ENCODE results near the gene DUSP28.

DUSP28 gene

DNA sequence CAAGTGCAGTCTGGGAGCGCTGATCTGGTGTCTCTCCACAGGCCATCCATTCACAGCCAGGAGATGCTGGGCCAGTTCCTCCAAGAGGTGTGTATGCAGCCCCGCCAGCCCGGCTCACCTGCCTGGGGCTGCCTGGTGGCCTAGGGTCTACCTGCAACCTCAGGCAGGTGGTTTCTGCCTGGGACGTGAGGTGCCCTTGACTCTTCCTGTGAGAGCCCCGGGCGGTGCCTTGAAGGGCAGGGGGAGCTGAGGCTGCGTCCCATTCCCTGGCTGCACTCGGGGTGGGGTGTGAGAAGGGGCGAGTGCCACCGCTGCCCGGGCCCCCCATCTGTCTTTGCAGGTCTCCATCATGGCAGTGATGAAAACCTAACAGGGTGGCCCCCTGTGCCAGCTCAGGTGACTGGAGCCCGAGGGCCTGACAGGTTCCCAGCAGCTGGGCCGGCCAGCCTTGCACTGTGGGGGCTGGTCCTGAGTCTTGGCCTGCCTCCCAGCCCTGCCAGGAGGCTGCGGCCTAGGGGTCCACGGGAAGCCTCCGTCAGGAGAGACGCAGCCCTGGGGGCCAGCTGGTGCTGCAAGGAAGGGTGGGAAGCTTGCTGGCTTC is 38.3 kb downstream of the DUSP28 start:
- ATAC-seq = no peak
- no peak for TF ChIP-seq SNAI2 (CRISPR knock-in tag; IDR thresholded peaks at IDR 0.05)
- TF ChIP-seq, protein P1, sequence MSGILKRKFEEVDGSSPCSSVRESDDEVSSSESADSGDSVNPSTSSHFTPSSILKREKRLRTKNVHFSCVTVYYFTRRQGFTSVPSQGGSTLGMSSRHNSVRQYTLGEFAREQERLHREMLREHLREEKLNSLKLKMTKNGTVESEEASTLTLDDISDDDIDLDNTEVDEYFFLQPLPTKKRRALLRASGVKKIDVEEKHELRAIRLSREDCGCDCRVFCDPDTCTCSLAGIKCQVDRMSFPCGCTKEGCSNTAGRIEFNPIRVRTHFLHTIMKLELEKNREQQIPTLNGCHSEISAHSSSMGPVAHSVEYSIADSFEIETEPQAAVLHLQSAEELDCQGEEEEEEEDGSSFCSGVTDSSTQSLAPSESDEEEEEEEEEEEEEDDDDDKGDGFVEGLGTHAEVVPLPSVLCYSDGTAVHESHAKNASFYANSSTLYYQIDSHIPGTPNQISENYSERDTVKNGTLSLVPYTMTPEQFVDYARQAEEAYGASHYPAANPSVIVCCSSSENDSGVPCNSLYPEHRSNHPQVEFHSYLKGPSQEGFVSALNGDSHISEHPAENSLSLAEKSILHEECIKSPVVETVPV (CRISPR knock-in tag; IDR thresholded peaks at IDR 0.05) = no peak
- TF ChIP-seq, protein P2, sequence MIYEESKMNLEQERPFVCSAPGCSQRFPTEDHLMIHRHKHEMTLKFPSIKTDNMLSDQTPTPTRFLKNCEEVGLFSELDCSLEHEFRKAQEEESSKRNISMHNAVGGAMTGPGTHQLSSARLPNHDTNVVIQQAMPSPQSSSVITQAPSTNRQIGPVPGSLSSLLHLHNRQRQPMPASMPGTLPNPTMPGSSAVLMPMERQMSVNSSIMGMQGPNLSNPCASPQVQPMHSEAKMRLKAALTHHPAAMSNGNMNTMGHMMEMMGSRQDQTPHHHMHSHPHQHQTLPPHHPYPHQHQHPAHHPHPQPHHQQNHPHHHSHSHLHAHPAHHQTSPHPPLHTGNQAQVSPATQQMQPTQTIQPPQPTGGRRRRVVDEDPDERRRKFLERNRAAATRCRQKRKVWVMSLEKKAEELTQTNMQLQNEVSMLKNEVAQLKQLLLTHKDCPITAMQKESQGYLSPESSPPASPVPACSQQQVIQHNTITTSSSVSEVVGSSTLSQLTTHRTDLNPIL (CRISPR knock-in tag; IDR thresholded peaks at IDR 0.05; ENCODE audit: low read depth) = no peak
- TF ChIP-seq ZC3H10 (CRISPR knock-in tag; IDR thresholded peaks at IDR 0.05) = no peak
- TF ChIP-seq BACH2 (CRISPR knock-in tag; IDR thresholded peaks at IDR 0.05; ENCODE audit: borderline replicate concordance) = no peak
- no peak for TF ChIP-seq ZNF70 (CRISPR knock-in tag; IDR thresholded peaks at IDR 0.05)
- TF ChIP-seq TOX (CRISPR knock-in tag; IDR thresholded peaks at IDR 0.05; ENCODE audit: borderline replicate concordance) = no peak
- no peak for TF ChIP-seq TCF4 (CRISPR knock-in tag; IDR thresholded peaks at IDR 0.05; ENCODE audit: borderline replicate concordance)

DNA sequence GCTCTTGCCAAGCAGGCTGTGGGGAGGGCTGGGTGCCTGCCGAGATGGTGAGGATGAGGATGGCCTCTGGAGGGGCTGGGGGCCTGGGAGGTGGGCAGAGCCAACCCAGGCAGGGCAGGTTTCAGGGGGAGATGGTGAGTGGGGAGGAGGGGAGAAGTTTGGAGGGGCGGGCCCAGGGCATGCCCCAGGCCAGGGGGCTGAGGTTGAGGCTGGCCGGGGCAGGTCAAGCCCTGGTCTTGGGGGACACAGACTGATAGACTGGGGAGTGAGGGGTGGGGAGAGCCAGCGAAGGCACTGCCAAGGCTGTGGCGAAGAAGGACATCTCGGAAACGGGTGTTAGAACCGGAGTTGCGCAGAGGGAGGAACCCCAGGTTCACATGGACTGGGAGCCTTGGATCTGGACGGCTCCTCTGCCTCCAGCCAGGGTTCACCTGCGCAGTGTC is 39.0 kb downstream of the DUSP28 start:
- no peak for ATAC-seq
- no peak for TF ChIP-seq CSDC2 (CRISPR knock-in tag; IDR thresholded peaks at IDR 0.05)
- TF ChIP-seq, protein P2 (CRISPR knock-in tag; IDR thresholded peaks at IDR 0.05; ENCODE audit: low read depth) = no peak
- no peak for TF ChIP-seq ZNF565 (CRISPR knock-in tag; conservative IDR thresholded peaks at IDR 0.05; ENCODE audit: low read depth)
- no peak for TF ChIP-seq ISL1 (CRISPR knock-in tag; IDR thresholded peaks at IDR 0.05)
- TF ChIP-seq TCF4 (CRISPR knock-in tag; IDR thresholded peaks at IDR 0.05; ENCODE audit: borderline replicate concordance) = no peak
- TF ChIP-seq ZC3H10 (CRISPR knock-in tag; IDR thresholded peaks at IDR 0.05) = no peak
- TF ChIP-seq SNAI2 (CRISPR knock-in tag; IDR thresholded peaks at IDR 0.05) = no peak
- no peak for TF ChIP-seq ARNTL (CRISPR knock-in tag; IDR thresholded peaks at IDR 0.05; ENCODE audit: borderline replicate concordance, low read depth)
- no peak for TF ChIP-seq ESRRG (CRISPR knock-in tag; IDR thresholded peaks at IDR 0.05)
- TF ChIP-seq, protein P3, sequence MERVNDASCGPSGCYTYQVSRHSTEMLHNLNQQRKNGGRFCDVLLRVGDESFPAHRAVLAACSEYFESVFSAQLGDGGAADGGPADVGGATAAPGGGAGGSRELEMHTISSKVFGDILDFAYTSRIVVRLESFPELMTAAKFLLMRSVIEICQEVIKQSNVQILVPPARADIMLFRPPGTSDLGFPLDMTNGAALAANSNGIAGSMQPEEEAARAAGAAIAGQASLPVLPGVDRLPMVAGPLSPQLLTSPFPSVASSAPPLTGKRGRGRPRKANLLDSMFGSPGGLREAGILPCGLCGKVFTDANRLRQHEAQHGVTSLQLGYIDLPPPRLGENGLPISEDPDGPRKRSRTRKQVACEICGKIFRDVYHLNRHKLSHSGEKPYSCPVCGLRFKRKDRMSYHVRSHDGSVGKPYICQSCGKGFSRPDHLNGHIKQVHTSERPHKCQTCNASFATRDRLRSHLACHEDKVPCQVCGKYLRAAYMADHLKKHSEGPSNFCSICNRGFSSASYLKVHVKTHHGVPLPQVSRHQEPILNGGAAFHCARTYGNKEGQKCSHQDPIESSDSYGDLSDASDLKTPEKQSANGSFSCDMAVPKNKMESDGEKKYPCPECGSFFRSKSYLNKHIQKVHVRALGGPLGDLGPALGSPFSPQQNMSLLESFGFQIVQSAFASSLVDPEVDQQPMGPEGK (CRISPR knock-in tag; IDR thresholded peaks at IDR 0.05; ENCODE audit: borderline replicate concordance) = no peak
- TF ChIP-seq GLIS3 (CRISPR knock-in tag; IDR thresholded peaks at IDR 0.05) = no peak
- no peak for TF ChIP-seq RARB (CRISPR knock-in tag; IDR thresholded peaks at IDR 0.05)
- TF ChIP-seq PPARA (CRISPR knock-in tag; IDR thresholded peaks at IDR 0.05; ENCODE audit: borderline replicate concordance) = no peak
- no peak for TF ChIP-seq ZNF70 (CRISPR knock-in tag; IDR thresholded peaks at IDR 0.05)
- no peak for TF ChIP-seq OSR1 (CRISPR knock-in tag; IDR thresholded peaks at IDR 0.05)
- TF ChIP-seq, protein P4, sequence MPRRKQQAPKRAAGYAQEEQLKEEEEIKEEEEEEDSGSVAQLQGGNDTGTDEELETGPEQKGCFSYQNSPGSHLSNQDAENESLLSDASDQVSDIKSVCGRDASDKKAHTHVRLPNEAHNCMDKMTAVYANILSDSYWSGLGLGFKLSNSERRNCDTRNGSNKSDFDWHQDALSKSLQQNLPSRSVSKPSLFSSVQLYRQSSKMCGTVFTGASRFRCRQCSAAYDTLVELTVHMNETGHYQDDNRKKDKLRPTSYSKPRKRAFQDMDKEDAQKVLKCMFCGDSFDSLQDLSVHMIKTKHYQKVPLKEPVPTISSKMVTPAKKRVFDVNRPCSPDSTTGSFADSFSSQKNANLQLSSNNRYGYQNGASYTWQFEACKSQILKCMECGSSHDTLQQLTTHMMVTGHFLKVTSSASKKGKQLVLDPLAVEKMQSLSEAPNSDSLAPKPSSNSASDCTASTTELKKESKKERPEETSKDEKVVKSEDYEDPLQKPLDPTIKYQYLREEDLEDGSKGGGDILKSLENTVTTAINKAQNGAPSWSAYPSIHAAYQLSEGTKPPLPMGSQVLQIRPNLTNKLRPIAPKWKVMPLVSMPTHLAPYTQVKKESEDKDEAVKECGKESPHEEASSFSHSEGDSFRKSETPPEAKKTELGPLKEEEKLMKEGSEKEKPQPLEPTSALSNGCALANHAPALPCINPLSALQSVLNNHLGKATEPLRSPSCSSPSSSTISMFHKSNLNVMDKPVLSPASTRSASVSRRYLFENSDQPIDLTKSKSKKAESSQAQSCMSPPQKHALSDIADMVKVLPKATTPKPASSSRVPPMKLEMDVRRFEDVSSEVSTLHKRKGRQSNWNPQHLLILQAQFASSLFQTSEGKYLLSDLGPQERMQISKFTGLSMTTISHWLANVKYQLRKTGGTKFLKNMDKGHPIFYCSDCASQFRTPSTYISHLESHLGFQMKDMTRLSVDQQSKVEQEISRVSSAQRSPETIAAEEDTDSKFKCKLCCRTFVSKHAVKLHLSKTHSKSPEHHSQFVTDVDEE (CRISPR knock-in tag; IDR thresholded peaks at IDR 0.05) = no peak
- TF ChIP-seq ZFP30 (CRISPR knock-in tag; IDR thresholded peaks at IDR 0.05) = no peak
- TF ChIP-seq ZNF8 (CRISPR knock-in tag; IDR thresholded peaks at IDR 0.05) = no peak
- TF ChIP-seq, protein P1 (CRISPR knock-in tag; IDR thresholded peaks at IDR 0.05) = no peak
